Measurements from ENCODE around the gene ZFYVE28.

Gene ZFYVE28

GRCh38 chr4:2363951-2364653, 54.3 kb downstream of the ZFYVE28 start:
- Histone ChIP-seq H4K20me1 (no peaks in the 10 kb centered on the region), H3K9ac (no peak overlapping the region), H3K4me2 (no peak overlapping the region), H3K27ac (no peak overlapping the region), H3K27me3 (no peaks in the 10 kb centered on the region), H3K4me1 (peaks cover 10% of the 10 kb centered on the region; the same call in 1 of the 2 replicates), H3K9me3 (peaks cover 10% of the 10 kb centered on the region), H3K4me3 (no peak overlapping the region), H3K36me3 (no peaks in the 10 kb centered on the region)
- no peak for TF ChIP-seq Cebpa-rat (IDR thresholded peaks at IDR 0.05)

GRCh38 chr4:2363056-2363721, 55.3 kb downstream of the ZFYVE28 start:
- Histone ChIP-seq H3K9me3 (peaks cover under 1% of the 10 kb centered on the region; the same call in 1 of the 2 replicates), H3K4me1 (peaks cover 10% of the 10 kb centered on the region; the same call in 1 of the 2 replicates), H4K20me1 (no peaks in the 10 kb centered on the region), H3K36me3 (no peaks in the 10 kb centered on the region), H3K4me3 (no peak overlapping the region), H3K9ac (no peak overlapping the region), H3K4me2 (no peak overlapping the region), H3K27ac (no peak overlapping the region), H3K27me3 (no peaks in the 10 kb centered on the region)
- TF ChIP-seq Cebpa-rat (IDR thresholded peaks at IDR 0.05): peak; percentile 59; the same call in 1 of the 2 replicates

GRCh38 chr4:2362266-2363055, 56.0 kb downstream of the ZFYVE28 start:
- H3K27ac ChIP-seq: no peak overlapping the region
- no peaks in the 10 kb centered on the region for H4K20me1 ChIP-seq
- H3K36me3 ChIP-seq: no peaks in the 10 kb centered on the region
- H3K4me2 ChIP-seq: no peak overlapping the region
- TF ChIP-seq Cebpa-rat (IDR thresholded peaks at IDR 0.05): no peak
- H3K27me3 ChIP-seq: no peaks in the 10 kb centered on the region
- peaks cover 12% of the 10 kb centered on the region; the same call in 1 of the 2 replicates for H3K4me1 ChIP-seq
- no peak overlapping the region for H3K4me3 ChIP-seq
- no peak overlapping the region for H3K9ac ChIP-seq
- H3K9me3 ChIP-seq: no peaks in the 10 kb centered on the region

- no peaks in the 10 kb centered on the region for H3K9me3 ChIP-seq
- H3K27ac ChIP-seq: no peak overlapping the region
- no peak overlapping the region for H3K4me2 ChIP-seq
- no peak overlapping the region for H3K9ac ChIP-seq
- no peaks in the 10 kb centered on the region for H3K27me3 ChIP-seq
- H4K20me1 ChIP-seq: no peaks in the 10 kb centered on the region
- no peak for TF ChIP-seq Cebpa-rat (IDR thresholded peaks at IDR 0.05)
- no peak overlapping the region for H3K4me3 ChIP-seq
- no peaks in the 10 kb centered on the region for H3K36me3 ChIP-seq
- peaks cover 14% of the 10 kb centered on the region; the same call in 1 of the 2 replicates for H3K4me1 ChIP-seq
These were observed 56.8 kb downstream of the ZFYVE28 start for GRCh38 chr4:2361366-2362265.

GRCh38 chr4:2360396-2360730, 58.1 kb downstream of the ZFYVE28 start:
- H4K20me1 ChIP-seq: no peaks in the 10 kb centered on the region
- no peak overlapping the region for H3K4me2 ChIP-seq
- no peaks in the 10 kb centered on the region for H3K36me3 ChIP-seq
- no peaks in the 10 kb centered on the region for H3K27me3 ChIP-seq
- H3K9ac ChIP-seq: no peak overlapping the region
- H3K4me3 ChIP-seq: no peak overlapping the region
- H3K9me3 ChIP-seq: no peaks in the 10 kb centered on the region
- H3K4me1 ChIP-seq: peaks cover 14% of the 10 kb centered on the region
- no peak overlapping the region for H3K27ac ChIP-seq
- no peak for TF ChIP-seq Cebpa-rat (IDR thresholded peaks at IDR 0.05)

GRCh38 chr4:2359591-2360395, 58.7 kb downstream of the ZFYVE28 start:
- no peaks in the 10 kb centered on the region for H3K27me3 ChIP-seq
- peaks cover 18% of the 10 kb centered on the region for H3K4me1 ChIP-seq
- no peak overlapping the region for H3K27ac ChIP-seq
- no peak for TF ChIP-seq Cebpa-rat (IDR thresholded peaks at IDR 0.05)
- no peaks in the 10 kb centered on the region for H3K9me3 ChIP-seq
- H3K9ac ChIP-seq: no peak overlapping the region
- H3K36me3 ChIP-seq: no peaks in the 10 kb centered on the region
- no peak overlapping the region for H3K4me2 ChIP-seq
- no peaks in the 10 kb centered on the region for H4K20me1 ChIP-seq
- H3K4me3 ChIP-seq: no peak overlapping the region

GRCh38 chr4:2357821-2358745, 60.4 kb downstream of the ZFYVE28 start:
- Histone ChIP-seq H3K4me1 (peaks cover 35% of the 10 kb centered on the region), H3K27ac (no peak overlapping the region), H4K20me1 (no peaks in the 10 kb centered on the region), H3K36me3 (no peaks in the 10 kb centered on the region), H3K9me3 (no peaks in the 10 kb centered on the region), H3K4me3 (no peak overlapping the region), H3K9ac (no peak overlapping the region), H3K4me2 (no peak overlapping the region), H3K27me3 (no peaks in the 10 kb centered on the region)
- TF ChIP-seq Cebpa-rat (IDR thresholded peaks at IDR 0.05): no peak

Measured in BLaER1 (cell line).